ENCODE data around the gene TBC1D22A. TPM values are rescaled to one million over a fixed set of nuclear protein-coding genes. Genes with fewer than 3 reads are reported as not detected.

TBC1D22A gene
- total and polyA plus RNA-seq, 11 donors = 9.4 to 30.7 (median 18.6) TPM

DNA sequence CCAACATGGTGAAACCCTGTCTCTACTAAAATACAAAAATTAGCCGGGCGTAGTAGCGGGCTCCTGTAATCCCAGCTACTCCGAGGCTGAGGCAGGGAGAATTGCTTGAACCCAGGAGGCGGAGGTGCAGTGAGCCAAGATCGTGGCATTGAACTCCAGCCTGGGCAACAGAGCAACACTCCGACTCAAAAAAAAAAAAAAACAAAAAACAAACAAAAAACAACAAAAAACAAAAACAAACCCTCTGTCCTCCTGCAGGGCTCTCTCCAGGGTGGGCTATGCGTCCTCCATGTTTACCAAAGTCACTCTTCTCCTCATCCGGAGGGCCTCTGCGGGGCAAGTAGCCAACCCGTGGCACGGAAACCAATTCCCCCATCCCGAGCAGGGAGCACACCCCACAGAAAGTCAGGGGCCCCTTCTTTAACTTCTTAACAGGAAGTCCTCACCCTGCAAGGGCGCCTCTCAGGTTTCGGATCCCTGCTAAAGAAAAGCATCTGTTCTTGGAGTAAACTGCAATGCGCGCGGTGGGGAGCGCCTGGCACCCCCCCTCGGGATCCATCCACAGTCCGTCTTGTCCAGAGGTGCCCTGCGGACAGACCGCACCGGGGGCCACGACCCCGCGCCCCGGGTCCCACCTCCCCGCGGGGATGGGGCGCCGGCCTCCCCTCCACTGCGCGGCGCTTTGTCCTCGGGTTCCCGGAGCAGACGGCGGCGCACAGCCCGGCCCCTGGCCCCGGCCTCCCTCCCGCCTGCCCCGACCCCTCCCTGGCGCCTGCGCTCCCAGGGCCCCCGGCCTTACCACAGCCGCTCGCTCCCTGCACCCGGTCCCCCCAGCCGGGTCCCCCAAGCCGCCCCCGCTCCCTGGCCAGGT is 25.1 kb upstream of the TBC1D22A start:
- H3K4me1 ChIP-seq = peaks cover 9 to 91% (median 63%) of the 10 kb centered on the region in 12 donors
- ATAC-seq (peak in 2 of 4 donors; percentile 1 to 4), DNase-seq (peak in 2 of 5 donors; percentile 52 to 57)
- H3K36me3 ChIP-seq = peaks cover 0 to 6% (median 0%) of the 10 kb centered on the region in 9 donors
- WGBS, 4 donors = 2 to 6% (median 5%) methylated on average over 35 to 53 of the region's 53 CpGs
- intact Hi-C loops (cut with DNase I) = loop anchor here in 7 of 10 donors (5.0 kb wide), 3 partner anchors 50 to 175 kb away; no protein-coding TSS in a partner anchor
- TF ChIP-seq, protein P1, sequence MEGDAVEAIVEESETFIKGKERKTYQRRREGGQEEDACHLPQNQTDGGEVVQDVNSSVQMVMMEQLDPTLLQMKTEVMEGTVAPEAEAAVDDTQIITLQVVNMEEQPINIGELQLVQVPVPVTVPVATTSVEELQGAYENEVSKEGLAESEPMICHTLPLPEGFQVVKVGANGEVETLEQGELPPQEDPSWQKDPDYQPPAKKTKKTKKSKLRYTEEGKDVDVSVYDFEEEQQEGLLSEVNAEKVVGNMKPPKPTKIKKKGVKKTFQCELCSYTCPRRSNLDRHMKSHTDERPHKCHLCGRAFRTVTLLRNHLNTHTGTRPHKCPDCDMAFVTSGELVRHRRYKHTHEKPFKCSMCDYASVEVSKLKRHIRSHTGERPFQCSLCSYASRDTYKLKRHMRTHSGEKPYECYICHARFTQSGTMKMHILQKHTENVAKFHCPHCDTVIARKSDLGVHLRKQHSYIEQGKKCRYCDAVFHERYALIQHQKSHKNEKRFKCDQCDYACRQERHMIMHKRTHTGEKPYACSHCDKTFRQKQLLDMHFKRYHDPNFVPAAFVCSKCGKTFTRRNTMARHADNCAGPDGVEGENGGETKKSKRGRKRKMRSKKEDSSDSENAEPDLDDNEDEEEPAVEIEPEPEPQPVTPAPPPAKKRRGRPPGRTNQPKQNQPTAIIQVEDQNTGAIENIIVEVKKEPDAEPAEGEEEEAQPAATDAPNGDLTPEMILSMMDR (IDR thresholded peaks at IDR 0.05) = peak in 2 of 12 donors; percentile 9 to 17
- TF ChIP-seq POLR2A (IDR thresholded peaks at IDR 0.05) = no peak
- no peaks in the 10 kb centered on the region for H3K9me3 ChIP-seq
- peak overlapping the region; percentile 90 to 100 (median 98) for H3K27ac ChIP-seq
- peak overlapping the region; percentile 57 to 100 (median 92) for H3K4me3 ChIP-seq
- H3K27me3 ChIP-seq = no peaks in the 10 kb centered on the region

DNA sequence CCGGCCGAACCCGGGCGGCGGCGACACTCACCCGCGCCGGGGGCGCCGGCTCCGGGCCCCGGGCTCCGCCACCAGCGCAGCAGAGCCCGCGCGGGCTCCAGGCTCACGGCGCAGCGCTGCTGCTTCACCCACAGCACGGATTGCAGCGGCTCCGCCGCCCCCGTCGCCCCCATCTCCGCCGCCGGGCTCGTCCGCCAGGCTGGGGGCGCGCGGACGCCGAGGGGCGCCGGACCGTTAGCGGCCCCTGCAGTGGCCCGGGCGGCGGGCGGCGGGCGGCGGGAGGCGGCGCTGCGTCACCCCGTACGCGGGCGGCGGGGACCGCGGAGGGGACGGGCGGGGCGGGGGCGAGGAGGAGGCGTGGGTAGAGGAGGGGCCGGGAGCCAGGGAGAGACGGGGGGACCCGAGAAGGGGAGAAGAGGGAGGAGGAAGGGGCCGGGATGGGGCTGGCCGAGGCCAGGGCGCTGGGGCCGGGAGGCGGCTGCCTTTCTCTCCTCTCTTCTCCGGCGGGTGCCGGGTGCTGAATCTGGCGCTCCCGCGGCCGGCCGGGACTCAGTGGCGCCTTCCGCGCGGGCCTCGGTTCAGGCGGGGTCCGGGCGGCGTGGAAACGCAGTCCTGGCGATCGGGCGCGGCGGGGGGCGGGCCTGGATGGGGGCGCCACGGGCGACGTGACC is 24.3 kb upstream of the TBC1D22A start, which contains the start of gene CERK:
Gene CERK (minus strand): TSS at position 277 of the 671 bp plus-strand sequence. CDS start 104 bp downstream, at position 173.
- 0 to 1% (median 0%) methylated on average over 23 to 99 of the region's 99 CpGs for WGBS, 4 donors
- no peaks in the 10 kb centered on the region for H3K27me3 ChIP-seq
- H3K4me1 ChIP-seq = peaks cover 9 to 87% (median 56%) of the 10 kb centered on the region in 12 donors
- intact Hi-C loops (cut with DNase I) = loop anchor here in 8 of 10 donors (2.0 to 5.0 kb wide), 5 partner anchors 15 to 176 kb away; partner anchors contain the start of gene TBC1D22A (in 1 of the 8)
- DNase-seq (peak; percentile 86 to 94 (median 90)), ATAC-seq (peak; percentile 52 to 77 (median 70))
- peaks cover 0 to 6% (median 0%) of the 10 kb centered on the region in 9 donors for H3K36me3 ChIP-seq
- TF ChIP-seq POLR2A (IDR thresholded peaks at IDR 0.05) = peak in 1 of 2 donors; percentile 87
- TF ChIP-seq, protein P1 (IDR thresholded peaks at IDR 0.05) = no peak
- peak within 1 kb of the TSS; percentile 90 to 100 (median 98) for H3K27ac ChIP-seq
- no peaks in the 10 kb centered on the region for H3K9me3 ChIP-seq
- peak within 1 kb of the TSS; percentile 57 to 100 (median 92) for H3K4me3 ChIP-seq

DNA sequence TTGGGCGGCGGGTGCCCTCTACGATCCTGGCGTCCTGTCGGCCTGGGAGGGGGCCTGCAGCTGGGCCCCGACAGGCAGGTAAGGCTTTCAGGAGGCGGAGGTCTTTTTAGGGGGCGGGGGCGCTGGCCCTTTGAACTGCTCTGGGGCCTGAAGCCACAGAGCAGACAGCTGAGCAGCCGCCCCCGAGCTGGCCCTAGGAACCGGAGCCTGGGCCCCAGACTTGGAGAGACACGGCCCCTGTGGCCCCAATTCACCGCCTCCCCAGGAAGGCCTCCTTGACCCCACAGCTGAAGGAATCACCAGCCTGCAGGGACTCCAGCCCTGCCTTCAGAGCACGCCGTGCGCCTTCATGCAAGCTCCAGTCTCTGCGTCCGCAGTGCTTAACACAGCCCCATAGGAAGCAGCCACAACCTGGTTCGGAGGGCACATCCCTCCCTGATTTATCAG is 23.8 kb upstream of the TBC1D22A start:
- DNase-seq (no peak), ATAC-seq (peak in 2 of 4 donors; percentile 0 to 1)
- Histone ChIP-seq H3K4me1 (peaks cover 9 to 82% (median 52%) of the 10 kb centered on the region in 12 donors), H3K9me3 (no peaks in the 10 kb centered on the region), H3K4me3 (peak overlapping the region; percentile 57 to 100 (median 92)), H3K27ac (peak overlapping the region; percentile 90 to 100 (median 98)), H3K36me3 (peaks cover 0 to under 1% (median 0%) of the 10 kb centered on the region in 9 donors), H3K27me3 (no peaks in the 10 kb centered on the region)
- 11 to 15% (median 14%) methylated on average over 13 to 20 of the region's 20 CpGs for WGBS, 4 donors
- intact Hi-C loops (cut with DNase I) = loop anchor here in 8 of 10 donors (2.0 to 5.0 kb wide), 5 partner anchors 14 to 176 kb away; partner anchors contain the start of gene TBC1D22A (in 1 of the 8)
- TF ChIP-seq, protein P1 (IDR thresholded peaks at IDR 0.05) = no peak
- no peak for TF ChIP-seq POLR2A (IDR thresholded peaks at IDR 0.05)

Measured in heart left ventricle (tissue), 16 donors.